Colonic mucosa (tissue), 4 donors: ENCODE data around the gene NEAT1. TPM values are rescaled to one million over a fixed set of nuclear protein-coding genes. Genes with fewer than 3 reads are reported as not detected.

Experiments used
- DNase-seq: peaks from one replicate; pipeline ENCODE4 v3.0.0-alpha.2; 2020
- H3K27ac ChIP-seq: fragments of 200-600 bp; one replicate; pipeline ENCODE4 v1.8.0; 2021
- H3K27me3 ChIP-seq: fragments of 200-600 bp; one replicate; pipeline ENCODE4 v1.8.0; 2021
- H3K36me3 ChIP-seq: fragments of 200-600 bp; one replicate; pipeline ENCODE4 v1.8.0; 2021
- H3K4me1 ChIP-seq: fragments of 200-600 bp; one replicate; pipeline ENCODE4 v1.8.0; 2021; ENCODE audit warnings: mild to moderate bottlenecking
- H3K4me3 ChIP-seq: fragments of 200-600 bp; one replicate; pipeline ENCODE4 v1.8.0; 2021
- H3K9ac ChIP-seq, 2 donors: one replicate each; pipeline ENCODE4 v1.7.0; 2013; ENCODE audit warnings: control low read depth in 2 of 2, low read depth in 2 of 2, low read length in 2 of 2
- H3K9me3 ChIP-seq: fragments of 200-600 bp; one replicate; pipeline ENCODE4 v1.8.0; 2021
- intact Hi-C: fragments of 100-400 bp; cut with DNase I; formaldehyde crosslinking; loops from one replicate; pipeline ENCODE4 v1.14.1; 2022
- total RNA-seq, 2 donors: library from RNA; stranded (reverse); fragmentation: NEBNext Ultra II Directional in 1 of 2; extraction: Animal tissue kit (Norgen Biotek cat#: 25700) in 1 of 2; gene quantifications; one replicate each; pipeline ENCODE4 v1.2.1, GENCODE V29; 2021
- TF ChIP-seq, protein P1 (sequence below): fragments of 200-600 bp; IDR thresholded peaks from one replicate; pipeline ENCODE4 v1.8.0; 2022; ENCODE audit warnings: antibody characterized with exemption, mild to moderate bottlenecking
- donor health status: healthy.
- donor health status: DM: no; HTN: no; CAD: no.
- donor health status: DM: no; HTN: no; CAD: no.

Gene NEAT1
- total RNA-seq, 2 donors from 2014 or later, result 269 to 502 TPM

DNA sequence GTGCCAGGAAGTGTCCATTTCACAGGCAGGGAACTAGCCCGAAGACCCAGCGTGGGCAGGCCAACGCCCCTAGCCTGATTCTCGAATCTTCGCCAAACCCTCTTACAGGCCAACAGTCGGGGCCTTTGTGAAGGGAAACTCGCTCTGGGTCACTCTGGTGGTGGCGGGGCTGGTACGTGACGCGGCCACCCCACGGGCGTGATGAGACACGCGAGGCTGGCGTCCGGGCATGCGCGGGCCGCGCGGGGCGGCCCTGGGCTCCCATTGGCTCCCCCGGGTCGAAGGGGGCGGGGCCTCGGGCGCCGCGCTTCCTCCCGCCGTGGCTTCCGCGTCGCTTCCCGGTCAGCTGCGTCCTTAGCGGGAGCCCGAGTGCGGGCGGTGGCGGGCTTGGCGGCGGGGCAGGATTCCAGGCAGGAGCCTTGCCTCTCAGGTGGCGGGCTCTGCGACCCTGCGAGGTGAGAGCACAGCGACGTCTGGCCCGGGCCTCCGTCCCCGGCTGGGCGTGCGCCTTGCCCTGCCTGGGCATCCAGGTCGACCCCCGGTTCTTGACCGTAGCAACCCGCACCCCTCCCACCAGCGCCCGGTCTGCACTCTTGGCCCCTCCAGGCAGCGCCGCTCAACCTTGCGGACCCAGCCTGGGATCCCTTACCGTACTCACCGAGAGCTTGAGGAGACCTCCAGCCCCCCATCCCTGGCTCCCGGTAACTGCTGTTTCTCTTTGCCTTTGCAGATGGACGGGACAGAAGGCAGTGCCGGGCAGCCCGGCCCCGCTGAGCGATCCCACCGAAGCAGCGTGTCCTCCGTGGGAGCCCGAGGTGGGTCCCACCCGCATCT lies 36.1 kb upstream of the NEAT1 start, which contains the start of gene FRMD8:
FRMD8 (plus strand) TSS at position 331 of the 834 bp plus-strand sequence; CDS start at position 731, 400 bp downstream.
- no peaks in the 10 kb centered on the region for H3K36me3 ChIP-seq
- TF ChIP-seq, protein P1, sequence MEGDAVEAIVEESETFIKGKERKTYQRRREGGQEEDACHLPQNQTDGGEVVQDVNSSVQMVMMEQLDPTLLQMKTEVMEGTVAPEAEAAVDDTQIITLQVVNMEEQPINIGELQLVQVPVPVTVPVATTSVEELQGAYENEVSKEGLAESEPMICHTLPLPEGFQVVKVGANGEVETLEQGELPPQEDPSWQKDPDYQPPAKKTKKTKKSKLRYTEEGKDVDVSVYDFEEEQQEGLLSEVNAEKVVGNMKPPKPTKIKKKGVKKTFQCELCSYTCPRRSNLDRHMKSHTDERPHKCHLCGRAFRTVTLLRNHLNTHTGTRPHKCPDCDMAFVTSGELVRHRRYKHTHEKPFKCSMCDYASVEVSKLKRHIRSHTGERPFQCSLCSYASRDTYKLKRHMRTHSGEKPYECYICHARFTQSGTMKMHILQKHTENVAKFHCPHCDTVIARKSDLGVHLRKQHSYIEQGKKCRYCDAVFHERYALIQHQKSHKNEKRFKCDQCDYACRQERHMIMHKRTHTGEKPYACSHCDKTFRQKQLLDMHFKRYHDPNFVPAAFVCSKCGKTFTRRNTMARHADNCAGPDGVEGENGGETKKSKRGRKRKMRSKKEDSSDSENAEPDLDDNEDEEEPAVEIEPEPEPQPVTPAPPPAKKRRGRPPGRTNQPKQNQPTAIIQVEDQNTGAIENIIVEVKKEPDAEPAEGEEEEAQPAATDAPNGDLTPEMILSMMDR, result no peak
- H3K27ac ChIP-seq, result peak within 1 kb of the TSS; percentile 98
- DNase-seq, result peak; percentile 94
- H3K9ac ChIP-seq, result peak within 1 kb of the TSS; percentile 86 to 99
- intact Hi-C loops, result no loop called here
- H3K4me3 ChIP-seq, result peak within 1 kb of the TSS; percentile 89
- H3K9me3 ChIP-seq, result no peaks in the 10 kb centered on the region
- no peaks in the 10 kb centered on the region for H3K27me3 ChIP-seq
- H3K4me1 ChIP-seq, result peaks cover 20% of the 10 kb centered on the region

DNA sequence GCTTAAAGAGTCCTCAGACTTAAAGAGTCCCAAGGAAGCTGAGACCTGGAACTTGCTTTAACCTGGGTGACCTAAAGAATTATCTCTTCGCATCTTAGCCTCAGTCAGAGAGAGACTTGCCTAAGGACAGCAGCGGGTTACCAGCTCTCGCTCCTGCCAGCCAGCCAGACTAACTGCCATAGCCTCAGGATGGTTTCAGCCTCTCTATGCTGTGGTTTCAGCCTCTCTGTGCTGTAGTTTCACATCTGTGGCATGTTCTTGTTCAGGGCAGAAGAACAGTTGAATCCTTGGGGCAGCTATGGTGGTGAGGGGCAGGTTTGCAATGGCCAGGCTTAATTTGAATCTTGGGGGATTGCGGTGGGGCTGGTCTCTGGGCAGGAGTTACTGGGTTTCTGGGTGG lies 33.9 kb upstream of the NEAT1 start:
- H3K27me3 ChIP-seq, result no peaks in the 10 kb centered on the region
- no peaks in the 10 kb centered on the region for H3K36me3 ChIP-seq
- intact Hi-C loops, result no loop called here
- TF ChIP-seq, protein P1, result no peak
- H3K9me3 ChIP-seq, result no peaks in the 10 kb centered on the region
- H3K27ac ChIP-seq, result no peak overlapping the region
- no peak overlapping the region for H3K4me3 ChIP-seq
- peaks cover 15% of the 10 kb centered on the region for H3K4me1 ChIP-seq
- DNase-seq, result no peak
- peak overlapping the region in 1 of 2 donors; percentile 1 for H3K9ac ChIP-seq

DNA sequence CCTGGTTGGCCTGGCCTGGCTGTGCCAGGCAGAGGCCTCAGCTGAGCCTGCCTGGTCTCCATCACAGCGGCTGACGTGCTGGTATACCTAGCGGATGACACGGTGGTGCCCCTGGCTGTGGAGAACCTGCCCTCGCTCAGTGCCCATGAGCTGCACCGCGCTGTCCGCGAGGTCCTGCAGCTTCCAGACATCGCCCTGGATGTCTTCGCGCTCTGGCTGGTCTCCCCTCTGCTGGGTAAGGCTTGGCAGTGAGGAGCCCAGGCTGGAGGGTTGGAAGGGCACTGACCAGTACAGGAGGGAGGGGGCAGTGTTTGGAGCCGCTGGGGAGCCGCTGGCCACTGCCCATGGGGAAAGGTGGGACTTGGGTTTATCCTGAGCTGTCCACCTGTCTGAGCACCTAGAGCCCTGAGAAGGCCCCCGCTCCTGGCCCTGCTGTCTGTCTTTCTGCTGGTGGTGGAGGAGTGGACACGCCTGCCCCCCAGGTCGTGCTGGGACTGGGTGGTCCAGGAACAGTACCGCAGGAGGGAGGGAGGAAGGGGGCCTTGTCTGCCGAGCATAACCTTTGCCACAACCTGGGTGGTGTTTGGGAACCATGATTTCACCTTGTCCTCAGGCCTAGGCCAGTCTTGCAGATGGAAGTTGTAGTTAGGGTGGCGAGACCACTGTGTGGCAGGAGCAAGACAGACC lies 33.2 kb upstream of the NEAT1 start:
- Histone ChIP-seq H3K4me3 (no peak overlapping the region), H3K36me3 (peaks cover under 1% of the 10 kb centered on the region)

DNA sequence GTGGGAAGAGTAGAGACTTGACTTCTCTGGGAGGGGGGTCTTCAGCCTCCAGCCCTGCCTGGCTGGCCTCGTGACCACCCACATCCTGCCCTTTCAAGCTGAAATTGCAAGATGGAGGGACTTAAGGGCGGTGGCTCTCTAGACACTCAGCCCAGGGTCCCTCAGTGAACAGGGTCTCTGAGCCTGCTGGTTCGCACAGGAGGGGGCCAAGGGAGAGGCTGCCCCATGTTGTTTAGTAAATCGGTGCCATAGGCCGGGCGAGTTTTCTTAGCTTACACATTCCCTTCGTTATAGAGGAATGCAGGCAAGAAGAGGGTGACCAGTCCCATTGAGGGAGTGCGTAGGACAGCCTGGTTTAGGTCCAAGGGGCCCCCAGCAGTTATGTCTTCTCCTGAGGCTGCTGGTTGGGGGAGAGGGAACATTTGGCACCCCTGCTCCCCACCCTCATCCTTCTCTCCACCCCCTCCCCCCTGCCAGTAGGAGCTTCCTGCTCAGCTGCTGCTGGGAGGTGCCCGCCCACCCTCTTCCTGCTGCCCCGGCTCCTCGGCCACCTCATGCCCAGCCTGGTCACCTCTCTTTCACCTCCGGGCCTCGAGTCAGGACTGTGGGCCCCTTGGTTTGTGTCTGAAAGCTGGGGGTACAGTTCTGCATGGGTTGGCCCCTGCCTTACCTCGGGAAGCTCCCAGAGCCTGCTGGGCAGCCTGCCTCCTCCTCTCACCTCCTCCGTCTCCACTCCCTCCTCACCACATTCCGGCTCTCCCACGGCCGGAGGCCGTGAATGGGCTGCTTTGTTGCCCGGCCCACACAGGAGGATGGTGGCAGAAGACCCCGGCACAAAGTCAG lies 32.3 kb upstream of the NEAT1 start:
- TF ChIP-seq, protein P1, result no peak
- peaks cover 15% of the 10 kb centered on the region for H3K4me1 ChIP-seq
- peaks cover 6% of the 10 kb centered on the region for H3K36me3 ChIP-seq
- no peak overlapping the region for H3K4me3 ChIP-seq
- no peaks in the 10 kb centered on the region for H3K27me3 ChIP-seq
- no peak for DNase-seq
- no peaks in the 10 kb centered on the region for H3K9me3 ChIP-seq
- H3K27ac ChIP-seq, result peak overlapping the region; percentile 22
- H3K9ac ChIP-seq, result peak overlapping the region; percentile 24 to 34
- intact Hi-C loops, result no loop called here

More for the DNA sequence above, 33.2 kb upstream of the NEAT1 start:
- TF ChIP-seq, protein P1, result no peak
- H3K27ac ChIP-seq, result no peak overlapping the region
- peak overlapping the region; percentile 26 to 34 for H3K9ac ChIP-seq
- intact Hi-C loops, result no loop called here
- no peak for DNase-seq
- H3K4me1 ChIP-seq, result peaks cover 15% of the 10 kb centered on the region
- H3K27me3 ChIP-seq, result no peaks in the 10 kb centered on the region
- H3K9me3 ChIP-seq, result no peaks in the 10 kb centered on the region

DNA sequence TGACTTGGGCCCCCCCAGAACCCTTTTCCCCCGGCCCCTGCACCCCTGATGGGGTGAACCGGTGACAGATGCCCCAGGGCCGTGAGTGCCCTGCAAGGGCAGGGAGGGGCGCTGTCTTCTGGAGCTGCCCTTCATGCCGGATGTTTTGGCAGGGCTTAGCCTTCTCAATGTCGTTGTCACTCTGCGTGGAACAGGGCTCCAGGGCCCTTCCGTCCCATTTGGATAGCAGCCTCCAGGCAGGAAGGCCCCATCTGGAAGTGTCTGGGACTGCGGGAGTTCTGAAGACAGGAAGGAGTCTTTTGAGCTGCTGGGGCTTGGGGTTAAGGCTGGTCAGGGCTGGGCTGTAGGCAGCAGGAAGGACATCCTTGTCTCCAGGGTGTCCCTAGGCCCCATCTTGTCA lies 31.6 kb upstream of the NEAT1 start:
- intact Hi-C loops, result no loop called here
- Histone ChIP-seq H3K4me1 (peaks cover 15% of the 10 kb centered on the region), H3K9me3 (no peaks in the 10 kb centered on the region), H3K36me3 (peaks cover 6% of the 10 kb centered on the region), H3K4me3 (no peak overlapping the region), H3K9ac (peak overlapping the region; percentile 6 to 35), H3K27me3 (no peaks in the 10 kb centered on the region), H3K27ac (peak overlapping the region; percentile 22)
- TF ChIP-seq, protein P1, result no peak
- DNase-seq, result no peak
